ENCODE data around the gene CERS6. TPM values are rescaled to one million over a fixed set of nuclear protein-coding genes. Genes with fewer than 3 reads are reported as not detected.

Gene CERS6
- total and polyA plus RNA-seq, 10 of the 15 experiments (the other 5 are each of a cell fraction or from before 2014, with no cell fraction given) = 1.3 to 20.4 (median 14.1) TPM

DNA sequence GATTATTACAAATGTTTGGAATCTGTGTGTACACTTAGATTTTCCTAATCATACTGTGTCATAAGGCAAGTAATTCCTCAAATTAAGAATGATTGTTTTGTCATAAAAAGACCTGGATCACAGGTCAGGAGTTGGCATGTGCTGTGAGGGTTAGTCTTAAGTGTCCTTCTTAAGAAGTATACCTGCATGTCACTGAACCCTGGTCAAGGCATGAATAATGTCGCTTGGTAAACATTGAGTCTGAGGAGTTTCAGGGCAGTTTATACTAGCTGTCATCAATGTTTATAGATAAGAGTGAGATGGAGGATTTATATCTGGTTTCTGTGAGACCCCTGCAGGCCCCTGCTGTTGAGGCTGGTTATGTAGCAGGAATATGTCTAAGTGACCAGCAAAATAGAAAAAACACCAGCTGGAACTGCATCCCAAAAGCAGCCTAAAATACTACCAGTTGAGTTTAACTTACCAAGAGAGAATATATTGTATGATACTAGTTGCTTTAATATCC is 234.4 kb downstream of the CERS6 start:
- ChIA-PET CTCF (interaction anchor here (0.7 to 1.3 kb wide), 2 partner anchors 39 to 344 kb away, joined by 4 read pairs; no protein-coding TSS in a partner anchor), RAD21 (ENCODE audit: unreplicated experiment) (no interaction called here), POLR2A (no interaction called here), SMC1A (ENCODE audit: uncharacterized antibody, unreplicated experiment) (interaction anchor here (1.1 to 1.5 kb wide), 2 partner anchors 14 to 344 kb away, joined by 4 to 5 read pairs; no protein-coding TSS in a partner anchor)
- H3K79me2 ChIP-seq (ENCODE audit: control insufficient read depth, insufficient read depth, low read length) = no peaks in the 10 kb centered on the region
- no peak overlapping the region for H3K4me2 ChIP-seq (ENCODE audit: control insufficient read depth, insufficient read depth)
- in situ Hi-C loops (cut with MboI) = no loop called here
- no peak overlapping the region for H3K27ac ChIP-seq (ENCODE audit: control insufficient read depth, insufficient read depth)
- H3K27me3 ChIP-seq (replicated peaks in 1 of 2; ENCODE audit: control insufficient read depth in 2 of 2, insufficient read depth in 2 of 2, low read length in 1 of 2) = no peaks in the 10 kb centered on the region
- no peak overlapping the region for H3K9ac ChIP-seq (ENCODE audit: control insufficient read depth, insufficient read depth, low read length)
- 100% methylated on average over 1 of the region's 1 CpG for WGBS (ENCODE audit: insufficient coverage, insufficient replicate concordance, low lambda C conversion rate, missing lambda C conversion rate)
- TF ChIP-seq, protein P1, sequence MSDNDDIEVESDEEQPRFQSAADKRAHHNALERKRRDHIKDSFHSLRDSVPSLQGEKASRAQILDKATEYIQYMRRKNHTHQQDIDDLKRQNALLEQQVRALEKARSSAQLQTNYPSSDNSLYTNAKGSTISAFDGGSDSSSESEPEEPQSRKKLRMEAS (IDR thresholded peaks at IDR 0.05; ENCODE audit: low read depth, low read length) = no peak
- TF ChIP-seq RB1 (IDR thresholded peaks at IDR 0.05; ENCODE audit: borderline replicate concordance) = no peak
- no peak for TF ChIP-seq ZZZ3 (IDR thresholded peaks at IDR 0.05; ENCODE audit: control insufficient read depth, insufficient read length, low read depth)
- no peak for TF ChIP-seq ASH2L (IDR thresholded peaks at IDR 0.05; ENCODE audit: borderline replicate concordance, low read depth)
- TF ChIP-seq, protein P2, sequence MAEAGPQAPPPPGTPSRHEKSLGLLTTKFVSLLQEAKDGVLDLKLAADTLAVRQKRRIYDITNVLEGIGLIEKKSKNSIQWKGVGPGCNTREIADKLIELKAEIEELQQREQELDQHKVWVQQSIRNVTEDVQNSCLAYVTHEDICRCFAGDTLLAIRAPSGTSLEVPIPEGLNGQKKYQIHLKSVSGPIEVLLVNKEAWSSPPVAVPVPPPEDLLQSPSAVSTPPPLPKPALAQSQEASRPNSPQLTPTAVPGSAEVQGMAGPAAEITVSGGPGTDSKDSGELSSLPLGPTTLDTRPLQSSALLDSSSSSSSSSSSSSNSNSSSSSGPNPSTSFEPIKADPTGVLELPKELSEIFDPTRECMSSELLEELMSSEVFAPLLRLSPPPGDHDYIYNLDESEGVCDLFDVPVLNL (IDR thresholded peaks at IDR 0.05; ENCODE audit: low read depth, low read length) = no peak
- TF ChIP-seq YY1 (IDR thresholded peaks at IDR 0.05; ENCODE audit: low read depth, low read length) = no peak
- no peak for TF ChIP-seq SUZ12 (IDR thresholded peaks at IDR 0.05; ENCODE audit: unreplicated experiment)
- no peak for TF ChIP-seq SP1 (IDR thresholded peaks at IDR 0.05; ENCODE audit: low read depth, low read length)
- no peak for TF ChIP-seq SREBF2 (IDR thresholded peaks at IDR 0.05; ENCODE audit: low read length)
- no peak for TF ChIP-seq TCF7 (IDR thresholded peaks at IDR 0.05; ENCODE audit: borderline replicate concordance)
- TF ChIP-seq KLF5 (IDR thresholded peaks at IDR 0.05; ENCODE audit: partially characterized antibody) = no peak
- TF ChIP-seq WRNIP1 (IDR thresholded peaks at IDR 0.05; ENCODE audit: borderline replicate concordance, low read depth, low read length) = no peak
- no peak for TF ChIP-seq PML (IDR thresholded peaks at IDR 0.05; ENCODE audit: low read length)
- TF ChIP-seq, protein P3, sequence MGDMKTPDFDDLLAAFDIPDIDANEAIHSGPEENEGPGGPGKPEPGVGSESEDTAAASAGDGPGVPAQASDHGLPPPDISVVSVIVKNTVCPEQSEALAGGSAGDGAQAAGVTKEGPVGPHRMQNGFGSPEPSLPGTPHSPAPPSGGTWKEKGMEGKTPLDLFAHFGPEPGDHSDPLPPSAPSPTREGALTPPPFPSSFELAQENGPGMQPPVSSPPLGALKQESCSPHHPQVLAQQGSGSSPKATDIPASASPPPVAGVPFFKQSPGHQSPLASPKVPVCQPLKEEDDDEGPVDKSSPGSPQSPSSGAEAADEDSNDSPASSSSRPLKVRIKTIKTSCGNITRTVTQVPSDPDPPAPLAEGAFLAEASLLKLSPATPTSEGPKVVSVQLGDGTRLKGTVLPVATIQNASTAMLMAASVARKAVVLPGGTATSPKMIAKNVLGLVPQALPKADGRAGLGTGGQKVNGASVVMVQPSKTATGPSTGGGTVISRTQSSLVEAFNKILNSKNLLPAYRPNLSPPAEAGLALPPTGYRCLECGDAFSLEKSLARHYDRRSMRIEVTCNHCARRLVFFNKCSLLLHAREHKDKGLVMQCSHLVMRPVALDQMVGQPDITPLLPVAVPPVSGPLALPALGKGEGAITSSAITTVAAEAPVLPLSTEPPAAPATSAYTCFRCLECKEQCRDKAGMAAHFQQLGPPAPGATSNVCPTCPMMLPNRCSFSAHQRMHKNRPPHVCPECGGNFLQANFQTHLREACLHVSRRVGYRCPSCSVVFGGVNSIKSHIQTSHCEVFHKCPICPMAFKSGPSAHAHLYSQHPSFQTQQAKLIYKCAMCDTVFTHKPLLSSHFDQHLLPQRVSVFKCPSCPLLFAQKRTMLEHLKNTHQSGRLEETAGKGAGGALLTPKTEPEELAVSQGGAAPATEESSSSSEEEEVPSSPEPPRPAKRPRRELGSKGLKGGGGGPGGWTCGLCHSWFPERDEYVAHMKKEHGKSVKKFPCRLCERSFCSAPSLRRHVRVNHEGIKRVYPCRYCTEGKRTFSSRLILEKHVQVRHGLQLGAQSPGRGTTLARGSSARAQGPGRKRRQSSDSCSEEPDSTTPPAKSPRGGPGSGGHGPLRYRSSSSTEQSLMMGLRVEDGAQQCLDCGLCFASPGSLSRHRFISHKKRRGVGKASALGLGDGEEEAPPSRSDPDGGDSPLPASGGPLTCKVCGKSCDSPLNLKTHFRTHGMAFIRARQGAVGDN (IDR thresholded peaks at IDR 0.05) = no peak
- TF ChIP-seq BMI1 (IDR thresholded peaks at IDR 0.05; ENCODE audit: borderline replicate concordance) = no peak
- TF ChIP-seq NFIC (IDR thresholded peaks at IDR 0.05; ENCODE audit: low read depth, low read length) = no peak
- TF ChIP-seq, protein P4, sequence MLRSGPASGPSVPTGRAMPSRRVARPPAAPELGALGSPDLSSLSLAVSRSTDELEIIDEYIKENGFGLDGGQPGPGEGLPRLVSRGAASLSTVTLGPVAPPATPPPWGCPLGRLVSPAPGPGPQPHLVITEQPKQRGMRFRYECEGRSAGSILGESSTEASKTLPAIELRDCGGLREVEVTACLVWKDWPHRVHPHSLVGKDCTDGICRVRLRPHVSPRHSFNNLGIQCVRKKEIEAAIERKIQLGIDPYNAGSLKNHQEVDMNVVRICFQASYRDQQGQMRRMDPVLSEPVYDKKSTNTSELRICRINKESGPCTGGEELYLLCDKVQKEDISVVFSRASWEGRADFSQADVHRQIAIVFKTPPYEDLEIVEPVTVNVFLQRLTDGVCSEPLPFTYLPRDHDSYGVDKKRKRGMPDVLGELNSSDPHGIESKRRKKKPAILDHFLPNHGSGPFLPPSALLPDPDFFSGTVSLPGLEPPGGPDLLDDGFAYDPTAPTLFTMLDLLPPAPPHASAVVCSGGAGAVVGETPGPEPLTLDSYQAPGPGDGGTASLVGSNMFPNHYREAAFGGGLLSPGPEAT (IDR thresholded peaks at IDR 0.05; ENCODE audit: low read depth) = no peak
- H3K9me3 ChIP-seq (replicated peaks; ENCODE audit: control insufficient read depth, insufficient read depth, low read length) = no peaks in the 10 kb centered on the region
- no peaks in the 10 kb centered on the region for H4K20me1 ChIP-seq (ENCODE audit: control insufficient read depth, insufficient read depth)
- FAIRE-seq = no peak
- no TSS peak for BruUV-seq (replicated peaks)
- peaks cover 5% of the 10 kb centered on the region; the same call in 1 of the 2 replicates for H3K4me1 ChIP-seq (ENCODE audit: control insufficient read depth, insufficient read depth, low read length)
- ATAC-seq = no peak
- peaks cover 3 to 9% of the 10 kb centered on the region in 2 experiments; a peak in 3 of 4 replicates for H3K36me3 ChIP-seq (ENCODE audit: control insufficient read depth in 2 of 2, insufficient read depth in 2 of 2, low read length in 1 of 2)
- DNase-seq (ENCODE audit: low read depth, low spot score) = no peak
- intact Hi-C loops (cut with micrococcal nuclease; ENCODE audit: unreplicated experiment) = no loop called here
- H3K4me3 ChIP-seq = no peak overlapping the region
- no peak overlapping the region for H2AFZ ChIP-seq (ENCODE audit: control insufficient read depth, low read depth, low read length)

All from GM12878 (cell line).